Mucosa of rectum (tissue), 2 donors: ENCODE results near the gene TRAPPC3L.

Experiments used
- H3K27ac ChIP-seq, 2 donors: one replicate each; pipeline ENCODE4 v1.7.0; 2013; ENCODE audit warnings: inconsistent platforms in 2 of 2, low read depth in 2 of 2, low read length in 2 of 2
- H3K27me3 ChIP-seq, 2 donors: one replicate each; pipeline ENCODE4 v1.7.0; 2013; ENCODE audit warnings: low read length in 2 of 2; ENCODE audit not compliant: control insufficient read depth in 2 of 2, insufficient read depth in 2 of 2
- H3K36me3 ChIP-seq, 2 donors: one replicate each; pipeline ENCODE4 v1.7.0; 2013; ENCODE audit warnings: low read length in 2 of 2; ENCODE audit not compliant: control insufficient read depth in 2 of 2, insufficient read depth in 2 of 2
- H3K4me1 ChIP-seq, 2 donors: one replicate each; pipeline ENCODE4 v1.7.0; 2013; ENCODE audit warnings: low read length in 2 of 2, mild to moderate bottlenecking in 1 of 2; ENCODE audit not compliant: control insufficient read depth in 2 of 2, insufficient read depth in 2 of 2
- H3K4me3 ChIP-seq, 2 donors: one replicate each; pipeline ENCODE4 v1.7.0; 2013; ENCODE audit warnings: low read length in 2 of 2
- H3K9ac ChIP-seq, 2 donors: one replicate each; pipeline ENCODE4 v1.7.0; 2013; ENCODE audit warnings: low read length in 2 of 2, low read depth in 1 of 2, mild to moderate bottlenecking in 1 of 2
- H3K9me3 ChIP-seq, 2 donors: one replicate each; pipeline ENCODE4 v1.7.0; 2013; ENCODE audit warnings: low read length in 2 of 2; ENCODE audit not compliant: control insufficient read depth in 2 of 2
- donor health status: healthy.
- donor health status: Normal muscosa, but diverticular disease.

TRAPPC3L gene

GRCh38 chr6:116570856-116571682 lies 25.6 kb upstream of the TRAPPC3L start, which contains the start of gene RWDD1:
TSS of gene RWDD1 (plus strand) at chr6:116571504. CDS start at chr6:116571583, 79 bp downstream.
- Histone ChIP-seq H3K4me3 (peak within 1 kb of the TSS; percentile 89 to 96), H3K36me3 (peaks cover 4 to 7% of the 10 kb centered on the region in 2 donors), H3K27me3 (no peaks in the 10 kb centered on the region), H3K4me1 (peaks cover 0 to 8% of the 10 kb centered on the region in 2 donors), H3K27ac (peak within 1 kb of the TSS; percentile 90 to 91), H3K9ac (peak within 1 kb of the TSS; percentile 92 to 98), H3K9me3 (no peaks in the 10 kb centered on the region)

DNA sequence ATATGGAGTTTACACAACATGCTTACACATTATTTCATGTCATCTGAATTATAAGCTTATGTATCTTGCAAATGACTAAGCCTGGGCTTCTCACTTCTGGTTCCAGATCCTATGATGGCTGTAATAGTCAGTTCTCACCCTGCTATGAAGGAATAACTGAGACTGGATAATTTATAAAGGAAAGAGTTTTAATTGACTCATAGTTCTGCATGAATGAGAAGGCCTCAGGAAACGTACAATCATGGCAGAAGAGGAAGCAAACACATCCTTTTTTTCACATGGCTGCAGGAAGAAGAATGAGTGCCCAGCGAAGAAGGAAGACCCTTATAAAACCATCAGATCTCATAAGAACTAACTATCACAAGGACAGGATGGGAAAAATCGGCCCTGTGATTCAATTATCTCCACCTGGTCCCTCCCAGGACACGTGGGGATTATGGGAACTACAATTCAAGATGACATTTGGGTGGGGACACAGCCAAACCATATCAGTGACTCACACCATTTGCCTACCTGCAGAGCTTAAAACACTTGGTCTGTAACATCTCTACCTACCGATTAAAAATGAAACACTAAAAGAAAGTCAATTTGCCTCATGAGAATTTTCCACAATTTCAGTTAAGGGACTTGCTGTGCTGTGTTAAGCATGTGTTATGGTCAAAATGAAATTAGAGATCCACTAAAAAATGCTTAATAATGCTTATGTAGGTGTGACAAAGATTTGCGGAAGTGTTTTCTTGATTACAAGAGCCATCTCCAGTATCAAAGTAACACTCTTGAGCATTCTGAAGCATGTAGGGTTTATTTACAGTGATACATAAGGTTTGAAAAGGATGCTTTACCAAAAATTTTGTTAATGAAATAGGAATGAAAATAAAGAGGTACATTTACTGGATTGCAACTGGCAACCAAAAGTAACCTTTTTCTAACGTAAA lies 23.6 kb upstream of the TRAPPC3L start:
- peaks cover 0 to 8% of the 10 kb centered on the region in 2 donors for H3K4me1 ChIP-seq
- H3K36me3 ChIP-seq, result peaks cover 0 to under 1% of the 10 kb centered on the region in 2 donors
- no peaks in the 10 kb centered on the region for H3K9me3 ChIP-seq
- no peak overlapping the region for H3K27ac ChIP-seq
- peaks cover 11 to 12% of the 10 kb centered on the region in 2 donors for H3K27me3 ChIP-seq
- no peak overlapping the region for H3K4me3 ChIP-seq
- H3K9ac ChIP-seq, result no peak overlapping the region

DNA sequence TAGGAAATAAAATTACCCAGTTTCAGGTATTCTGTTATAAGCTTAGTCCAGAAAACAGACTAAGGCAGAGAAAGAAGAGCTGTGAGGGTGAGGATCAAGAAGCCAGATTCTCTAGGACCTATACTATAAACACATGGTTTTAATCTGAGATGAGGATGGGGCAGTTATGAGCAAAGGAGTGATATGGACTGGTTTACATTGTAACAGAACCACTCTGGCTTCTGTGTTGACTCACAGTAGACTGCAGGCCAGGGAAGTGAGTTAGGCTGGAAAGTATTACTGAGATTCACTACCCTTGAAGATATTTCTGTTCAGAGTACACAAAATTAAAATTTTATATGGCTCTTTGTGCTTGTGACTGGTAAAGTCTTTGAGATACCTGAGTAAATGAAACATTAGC lies 22.6 kb upstream of the TRAPPC3L start:
- Histone ChIP-seq H3K27me3 (peaks cover 11 to 12% of the 10 kb centered on the region in 2 donors), H3K36me3 (no peaks in the 10 kb centered on the region), H3K4me1 (peaks cover 0 to 8% of the 10 kb centered on the region in 2 donors)

GRCh38 chr6:116564921-116565872 lies 19.7 kb upstream of the TRAPPC3L start:
- H3K9ac ChIP-seq, result no peak overlapping the region
- peaks cover 11 to 14% of the 10 kb centered on the region in 2 donors for H3K27me3 ChIP-seq
- no peak overlapping the region for H3K27ac ChIP-seq
- no peaks in the 10 kb centered on the region for H3K4me1 ChIP-seq
- no peaks in the 10 kb centered on the region for H3K9me3 ChIP-seq
- H3K36me3 ChIP-seq, result no peaks in the 10 kb centered on the region
- H3K4me3 ChIP-seq, result no peak overlapping the region

More for the DNA sequence above, 22.6 kb upstream of the TRAPPC3L start:
- Histone ChIP-seq H3K4me3 (no peak overlapping the region), H3K27ac (no peak overlapping the region), H3K9me3 (no peaks in the 10 kb centered on the region), H3K9ac (no peak overlapping the region)

- Histone ChIP-seq H3K9me3 (no peaks in the 10 kb centered on the region), H3K9ac (no peak overlapping the region), H3K4me3 (no peak overlapping the region), H3K4me1 (no peaks in the 10 kb centered on the region), H3K27ac (no peak overlapping the region), H3K27me3 (peaks cover 11 to 15% of the 10 kb centered on the region in 2 donors), H3K36me3 (no peaks in the 10 kb centered on the region)
Measured at GRCh38 chr6:116564311-116564710, 18.8 kb upstream of the TRAPPC3L start.

DNA sequence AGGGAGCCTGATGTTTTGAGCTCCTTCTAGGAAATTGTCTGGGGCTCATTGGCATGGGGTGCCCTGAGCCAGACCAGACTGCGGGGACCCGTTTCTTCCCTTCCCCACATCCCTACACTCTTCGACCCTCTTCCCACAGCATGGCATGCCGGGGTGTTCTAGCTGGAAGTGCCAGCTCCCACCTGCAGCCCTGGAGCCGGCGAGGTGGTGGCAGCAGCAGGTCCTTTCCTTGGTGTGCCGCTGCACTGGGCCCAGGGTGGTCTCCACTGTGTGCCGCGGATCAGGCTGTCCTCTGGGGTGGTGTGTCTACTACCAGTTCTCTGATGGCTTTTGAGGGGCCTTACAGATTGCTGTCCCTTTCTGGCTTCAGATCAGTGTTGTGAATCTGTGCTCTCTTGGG lies 18.3 kb upstream of the TRAPPC3L start:
- H3K9ac ChIP-seq, result no peak overlapping the region
- no peak overlapping the region for H3K4me3 ChIP-seq
- no peaks in the 10 kb centered on the region for H3K36me3 ChIP-seq
- peaks cover 11 to 15% of the 10 kb centered on the region in 2 donors for H3K27me3 ChIP-seq
- no peak overlapping the region for H3K27ac ChIP-seq
- no peaks in the 10 kb centered on the region for H3K4me1 ChIP-seq
- no peaks in the 10 kb centered on the region for H3K9me3 ChIP-seq

DNA sequence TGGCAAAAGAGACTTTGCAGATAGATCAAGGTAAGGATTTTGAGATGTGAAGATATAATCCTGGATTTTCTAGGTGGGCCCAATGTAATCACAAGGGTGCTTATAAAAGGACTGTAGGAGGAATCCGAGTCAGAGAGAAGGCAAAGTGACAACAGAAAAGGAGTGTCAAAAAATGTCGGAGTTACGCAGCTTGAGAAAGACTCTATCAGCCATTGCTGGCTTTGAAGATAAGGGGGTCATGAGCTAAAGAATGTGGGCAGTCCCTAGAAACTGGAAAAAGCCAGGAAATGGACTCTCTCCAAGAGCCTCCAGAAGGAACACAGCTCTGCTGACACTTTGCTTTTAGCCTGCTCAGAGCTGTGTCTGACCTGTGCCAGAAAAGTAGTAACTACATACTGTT lies 17.1 kb upstream of the TRAPPC3L start:
- no peaks in the 10 kb centered on the region for H3K4me1 ChIP-seq
- no peak overlapping the region for H3K27ac ChIP-seq
- no peaks in the 10 kb centered on the region for H3K36me3 ChIP-seq
- peaks cover 11 to 15% of the 10 kb centered on the region in 2 donors for H3K27me3 ChIP-seq
- H3K9ac ChIP-seq, result no peak overlapping the region
- no peak overlapping the region for H3K4me3 ChIP-seq
- H3K9me3 ChIP-seq, result no peaks in the 10 kb centered on the region

DNA sequence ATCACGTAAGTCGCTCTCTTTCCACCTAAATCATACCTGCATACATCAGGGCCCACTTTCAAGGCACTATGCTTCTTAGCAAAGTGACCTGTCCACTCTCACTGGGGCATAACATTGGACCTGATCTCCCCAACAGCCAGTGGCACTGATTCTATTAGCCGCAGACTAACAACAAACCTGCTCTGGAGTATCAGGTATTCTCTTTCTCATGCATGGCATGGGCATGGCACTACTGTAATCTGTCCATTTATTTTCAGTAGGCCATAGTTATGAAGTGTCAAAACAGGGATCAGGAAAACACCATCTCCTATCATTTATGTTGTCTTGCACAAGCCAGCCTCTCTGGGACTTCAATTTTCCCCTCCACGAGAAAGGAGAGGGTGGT lies 16.5 kb upstream of the TRAPPC3L start:
- Histone ChIP-seq H3K9ac (no peak overlapping the region), H3K36me3 (no peaks in the 10 kb centered on the region), H3K9me3 (no peaks in the 10 kb centered on the region), H3K27me3 (peaks cover 11 to 15% of the 10 kb centered on the region in 2 donors), H3K27ac (no peak overlapping the region), H3K4me1 (no peaks in the 10 kb centered on the region), H3K4me3 (no peak overlapping the region)

DNA sequence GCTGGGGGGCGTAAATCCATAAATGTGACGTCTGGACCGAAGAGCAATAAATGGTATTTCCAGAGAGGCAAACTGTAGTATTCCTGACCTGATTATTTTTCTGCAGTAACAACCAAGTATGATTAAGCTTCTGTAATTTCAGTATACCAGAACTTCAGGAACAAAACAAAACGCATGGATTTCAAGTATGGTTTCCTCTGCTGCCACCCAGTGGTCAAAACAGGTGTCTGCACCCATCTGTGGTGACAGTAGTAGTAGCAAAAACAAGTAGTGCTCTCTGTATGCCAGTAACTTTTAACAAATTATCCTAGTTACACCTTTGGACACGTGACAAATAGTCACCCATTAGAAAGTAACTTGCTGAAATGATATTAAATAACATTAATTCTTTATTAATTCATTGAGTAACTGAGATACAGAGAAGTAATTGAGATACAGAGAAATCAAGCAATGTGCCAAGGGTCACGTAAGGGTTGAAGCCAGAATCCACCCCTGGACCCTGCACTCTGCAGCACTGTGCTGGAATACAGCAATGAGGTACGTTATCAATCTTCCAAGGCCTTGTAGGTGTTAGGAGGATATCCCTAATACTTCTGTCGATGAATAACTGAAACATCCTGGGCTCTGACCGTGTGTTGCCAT lies 16.0 kb upstream of the TRAPPC3L start:
- H3K4me3 ChIP-seq, result peak overlapping the region; percentile 42 to 65
- H3K27ac ChIP-seq, result no peak overlapping the region
- H3K9me3 ChIP-seq, result no peaks in the 10 kb centered on the region
- no peaks in the 10 kb centered on the region for H3K4me1 ChIP-seq
- no peak overlapping the region for H3K9ac ChIP-seq
- peaks cover 11 to 15% of the 10 kb centered on the region in 2 donors for H3K27me3 ChIP-seq
- H3K36me3 ChIP-seq, result no peaks in the 10 kb centered on the region
